ENCODE data around the gene OR1N1.
"Not testable (repeated sequence)": the region's sequence is repeated elsewhere in the genome, so short reads cannot be mapped to it uniquely, and the experiment has no call there.

Gene OR1N1

GRCh38 chr9:122527193-122527592 lies at the start of gene OR1N1:
Gene OR1N1, minus strand, starts transcription at chr9:122527293. Its CDS starts 0 bp downstream, at chr9:122527293.
- Histone ChIP-seq H3K4me3 (ENCODE audit: low read length in 2 of 2) (no peak within 1 kb of the TSS), H3K27ac (ENCODE audit: low read depth in 2 of 2, low read length in 2 of 2) (no peak within 1 kb of the TSS), H3K27me3 (ENCODE audit: control insufficient read depth in 2 of 2, insufficient read depth in 2 of 2, low read length in 2 of 2) (peaks cover 3 to 5% of the 10 kb centered on the region in 2 donors), H3K36me3 (ENCODE audit: control insufficient read depth in 2 of 2, insufficient read depth in 2 of 2, low read length in 2 of 2) (no peaks in the 10 kb centered on the region), H3K4me1 (ENCODE audit: control insufficient read depth in 2 of 2, insufficient read depth in 2 of 2, low read length in 2 of 2) (no peaks in the 10 kb centered on the region), H3K9me3 (ENCODE audit: control insufficient read depth in 2 of 2, low read length in 2 of 2) (no peaks in the 10 kb centered on the region), H3K9ac (ENCODE audit: low read depth in 1 of 2, low read length in 2 of 2) (no peak within 1 kb of the TSS)

DNA sequence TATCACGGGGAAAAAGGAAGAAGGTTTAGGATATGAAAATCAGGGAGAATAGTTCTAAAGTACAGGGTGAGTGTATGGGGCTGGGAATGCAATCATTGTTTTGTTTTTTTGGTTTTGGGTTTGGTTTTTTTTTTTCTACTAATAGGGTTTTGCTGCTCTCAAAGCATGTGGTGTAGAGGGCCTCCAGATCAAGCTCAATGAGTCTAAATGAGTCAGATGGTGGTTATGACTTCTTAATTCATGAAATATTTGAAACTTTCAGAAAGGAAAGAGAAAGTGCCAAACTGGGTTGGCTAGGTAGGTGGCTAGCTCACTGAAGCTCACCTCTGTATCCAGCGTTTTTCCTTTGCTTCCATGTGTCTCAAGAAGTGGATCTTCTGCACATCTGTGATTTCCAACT lies 45.4 kb upstream of the OR1N1 start:
- H3K4me1 ChIP-seq (ENCODE audit: control insufficient read depth in 2 of 2, insufficient read depth in 2 of 2, low read length in 2 of 2): no peaks in the 10 kb centered on the region
- H3K4me3 ChIP-seq (ENCODE audit: low read length in 2 of 2): no peak overlapping the region
- H3K27me3 ChIP-seq (ENCODE audit: control insufficient read depth in 2 of 2, insufficient read depth in 2 of 2, low read length in 2 of 2): no peaks in the 10 kb centered on the region
- no peak overlapping the region for H3K9ac ChIP-seq (ENCODE audit: low read depth in 1 of 2, low read length in 2 of 2)
- no peaks in the 10 kb centered on the region for H3K9me3 ChIP-seq (ENCODE audit: control insufficient read depth in 2 of 2, low read length in 2 of 2)
- H3K36me3 ChIP-seq (ENCODE audit: control insufficient read depth in 2 of 2, insufficient read depth in 2 of 2, low read length in 2 of 2): no peaks in the 10 kb centered on the region
- H3K27ac ChIP-seq (ENCODE audit: low read depth in 2 of 2, low read length in 2 of 2): no peak overlapping the region

DNA sequence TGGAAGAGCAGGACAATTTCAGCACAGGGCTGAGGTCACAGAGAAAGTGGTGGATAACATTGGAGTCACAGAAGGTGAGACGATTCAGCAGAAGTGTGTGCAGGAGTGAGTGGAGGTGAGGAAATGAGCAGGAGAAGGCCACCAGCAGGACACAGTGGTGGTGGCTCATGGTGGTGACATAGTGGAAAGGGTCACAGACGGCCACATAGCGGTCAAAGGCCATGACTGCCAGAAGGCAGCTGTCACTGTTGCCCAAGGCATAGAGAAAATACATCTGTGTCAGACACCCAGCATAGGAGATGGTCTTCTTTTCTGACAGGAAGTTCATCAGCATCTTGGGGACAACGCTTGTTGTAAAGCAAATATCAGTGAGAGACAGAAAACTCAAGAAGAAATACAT lies 40.8 kb upstream of the OR1N1 start:
- no peaks in the 10 kb centered on the region for H3K27me3 ChIP-seq (ENCODE audit: control insufficient read depth in 2 of 2, insufficient read depth in 2 of 2, low read length in 2 of 2)
- H3K4me3 ChIP-seq (ENCODE audit: low read length in 2 of 2): no peak overlapping the region
- no peak overlapping the region for H3K27ac ChIP-seq (ENCODE audit: low read depth in 2 of 2, low read length in 2 of 2)
- H3K36me3 ChIP-seq (ENCODE audit: control insufficient read depth in 2 of 2, insufficient read depth in 2 of 2, low read length in 2 of 2): no peaks in the 10 kb centered on the region
- no peaks in the 10 kb centered on the region for H3K9me3 ChIP-seq (ENCODE audit: control insufficient read depth in 2 of 2, low read length in 2 of 2)
- no peaks in the 10 kb centered on the region for H3K4me1 ChIP-seq (ENCODE audit: control insufficient read depth in 2 of 2, insufficient read depth in 2 of 2, low read length in 2 of 2)
- H3K9ac ChIP-seq (ENCODE audit: low read depth in 1 of 2, low read length in 2 of 2): no peak overlapping the region

- H3K9me3 ChIP-seq (ENCODE audit: control insufficient read depth in 2 of 2, low read length in 2 of 2): no peaks in the 10 kb centered on the region
- H3K4me3 ChIP-seq (ENCODE audit: low read length in 2 of 2): no peak overlapping the region
- H3K27me3 ChIP-seq (ENCODE audit: control insufficient read depth in 2 of 2, insufficient read depth in 2 of 2, low read length in 2 of 2): no peaks in the 10 kb centered on the region
- no peak overlapping the region for H3K9ac ChIP-seq (ENCODE audit: low read depth in 1 of 2, low read length in 2 of 2)
- H3K4me1 ChIP-seq (ENCODE audit: control insufficient read depth in 2 of 2, insufficient read depth in 2 of 2, low read length in 2 of 2): no peaks in the 10 kb centered on the region
- H3K27ac ChIP-seq (ENCODE audit: low read depth in 2 of 2, low read length in 2 of 2): no peak overlapping the region
- H3K36me3 ChIP-seq (ENCODE audit: control insufficient read depth in 2 of 2, insufficient read depth in 2 of 2, low read length in 2 of 2): no peaks in the 10 kb centered on the region
Observed at GRCh38 chr9:122562134-122562760, 35.2 kb upstream of the OR1N1 start.

- Histone ChIP-seq H3K9ac (ENCODE audit: low read depth in 1 of 2, low read length in 2 of 2) (no peak overlapping the region), H3K4me3 (ENCODE audit: low read length in 2 of 2) (no peak overlapping the region), H3K27me3 (ENCODE audit: control insufficient read depth in 2 of 2, insufficient read depth in 2 of 2, low read length in 2 of 2) (no peaks in the 10 kb centered on the region), H3K9me3 (ENCODE audit: control insufficient read depth in 2 of 2, low read length in 2 of 2) (no peaks in the 10 kb centered on the region), H3K27ac (ENCODE audit: low read depth in 2 of 2, low read length in 2 of 2) (no peak overlapping the region), H3K36me3 (ENCODE audit: control insufficient read depth in 2 of 2, insufficient read depth in 2 of 2, low read length in 2 of 2) (no peaks in the 10 kb centered on the region), H3K4me1 (ENCODE audit: control insufficient read depth in 2 of 2, insufficient read depth in 2 of 2, low read length in 2 of 2) (no peaks in the 10 kb centered on the region)
Observed at GRCh38 chr9:122561446-122561845, 34.4 kb upstream of the OR1N1 start.

- Histone ChIP-seq H3K9me3 (ENCODE audit: control insufficient read depth in 2 of 2, low read length in 2 of 2) (no peaks in the 10 kb centered on the region), H3K27ac (ENCODE audit: low read depth in 2 of 2, low read length in 2 of 2) (no peak within 1 kb of the TSS), H3K27me3 (ENCODE audit: control insufficient read depth in 2 of 2, insufficient read depth in 2 of 2, low read length in 2 of 2) (peaks cover 0 to 3% of the 10 kb centered on the region in 2 donors), H3K9ac (ENCODE audit: low read depth in 1 of 2, low read length in 2 of 2) (no peak within 1 kb of the TSS), H3K36me3 (ENCODE audit: control insufficient read depth in 2 of 2, insufficient read depth in 2 of 2, low read length in 2 of 2) (no peaks in the 10 kb centered on the region), H3K4me1 (ENCODE audit: control insufficient read depth in 2 of 2, insufficient read depth in 2 of 2, low read length in 2 of 2) (no peaks in the 10 kb centered on the region), H3K4me3 (ENCODE audit: low read length in 2 of 2) (no peak within 1 kb of the TSS)
Observed at GRCh38 chr9:122552812-122553211, 25.7 kb upstream of the OR1N1 start, which contains the start of gene OR1N2. Gene OR1N2, plus strand, starts transcription at chr9:122553112. Its CDS starts 100 bp downstream, at chr9:122553212.

DNA sequence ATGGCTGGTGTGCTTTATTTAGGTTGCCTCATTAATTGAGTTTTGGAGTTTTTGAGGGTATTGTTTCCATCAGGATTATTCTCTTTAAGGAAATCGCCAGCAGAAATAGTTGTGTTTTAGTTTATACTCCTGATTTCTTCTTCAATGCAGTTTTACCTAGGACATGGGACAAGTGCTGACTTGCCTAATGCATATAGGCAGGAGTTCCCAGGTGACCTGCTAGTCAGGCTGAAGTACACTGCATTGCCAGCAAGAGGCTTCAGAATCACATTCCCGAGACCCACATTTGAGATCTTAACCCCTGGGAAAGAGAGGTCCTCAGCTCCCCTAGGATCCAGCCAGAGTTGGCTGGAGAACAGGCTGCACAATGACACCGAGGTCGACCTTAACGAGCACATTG lies 24.3 kb upstream of the OR1N1 start:
- peaks cover 0 to 3% of the 10 kb centered on the region in 2 donors for H3K27me3 ChIP-seq (ENCODE audit: control insufficient read depth in 2 of 2, insufficient read depth in 2 of 2, low read length in 2 of 2)
- no peaks in the 10 kb centered on the region for H3K9me3 ChIP-seq (ENCODE audit: control insufficient read depth in 2 of 2, low read length in 2 of 2)
- H3K4me1 ChIP-seq (ENCODE audit: control insufficient read depth in 2 of 2, insufficient read depth in 2 of 2, low read length in 2 of 2): no peaks in the 10 kb centered on the region
- H3K9ac ChIP-seq (ENCODE audit: low read depth in 1 of 2, low read length in 2 of 2): no peak overlapping the region
- no peak overlapping the region for H3K27ac ChIP-seq (ENCODE audit: low read depth in 2 of 2, low read length in 2 of 2)
- no peaks in the 10 kb centered on the region for H3K36me3 ChIP-seq (ENCODE audit: control insufficient read depth in 2 of 2, insufficient read depth in 2 of 2, low read length in 2 of 2)
- no peak overlapping the region for H3K4me3 ChIP-seq (ENCODE audit: low read length in 2 of 2)

GRCh38 chr9:122546196-122546595 lies 19.1 kb upstream of the OR1N1 start:
- no peak overlapping the region for H3K9ac ChIP-seq (ENCODE audit: low read depth in 1 of 2, low read length in 2 of 2)
- H3K9me3 ChIP-seq (ENCODE audit: control insufficient read depth in 2 of 2, low read length in 2 of 2): no peaks in the 10 kb centered on the region
- no peaks in the 10 kb centered on the region for H3K27me3 ChIP-seq (ENCODE audit: control insufficient read depth in 2 of 2, insufficient read depth in 2 of 2, low read length in 2 of 2)
- no peaks in the 10 kb centered on the region for H3K36me3 ChIP-seq (ENCODE audit: control insufficient read depth in 2 of 2, insufficient read depth in 2 of 2, low read length in 2 of 2)
- no peak overlapping the region for H3K27ac ChIP-seq (ENCODE audit: low read depth in 2 of 2, low read length in 2 of 2)
- H3K4me3 ChIP-seq (ENCODE audit: low read length in 2 of 2): no peak overlapping the region
- H3K4me1 ChIP-seq (ENCODE audit: control insufficient read depth in 2 of 2, insufficient read depth in 2 of 2, low read length in 2 of 2): no peaks in the 10 kb centered on the region

DNA sequence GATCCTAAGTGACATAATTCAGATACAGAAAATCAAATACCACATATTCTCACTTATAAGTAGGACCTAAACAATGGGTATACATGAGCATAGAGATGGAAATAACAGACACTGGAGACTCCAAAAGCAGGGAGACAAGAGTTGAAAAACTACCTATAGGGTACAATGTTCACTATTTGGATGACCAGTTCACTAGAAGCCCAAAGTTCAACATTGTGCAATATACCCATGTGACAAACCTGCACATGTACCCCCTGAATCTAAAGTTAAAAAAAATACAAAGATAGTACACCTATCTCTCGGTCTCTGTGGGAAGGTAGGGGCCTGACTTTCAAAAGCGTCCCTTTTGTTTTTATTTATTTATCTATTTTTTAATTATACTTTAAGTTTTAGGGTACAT lies 11.7 kb upstream of the OR1N1 start:
- Histone ChIP-seq H3K36me3 (ENCODE audit: control insufficient read depth in 2 of 2, insufficient read depth in 2 of 2, low read length in 2 of 2) (no peaks in the 10 kb centered on the region), H3K27ac (ENCODE audit: low read depth in 2 of 2, low read length in 2 of 2) (no peak overlapping the region), H3K4me3 (ENCODE audit: low read length in 2 of 2) (no peak overlapping the region), H3K9me3 (ENCODE audit: control insufficient read depth in 2 of 2, low read length in 2 of 2) (no peaks in the 10 kb centered on the region), H3K9ac (ENCODE audit: low read depth in 1 of 2, low read length in 2 of 2) (no peak overlapping the region), H3K4me1 (ENCODE audit: control insufficient read depth in 2 of 2, insufficient read depth in 2 of 2, low read length in 2 of 2) (no peaks in the 10 kb centered on the region), H3K27me3 (ENCODE audit: control insufficient read depth in 2 of 2, insufficient read depth in 2 of 2, low read length in 2 of 2) (no peaks in the 10 kb centered on the region)

- not testable (repeated sequence) for H3K9me3 ChIP-seq (ENCODE audit: control insufficient read depth in 2 of 2, low read length in 2 of 2); H3K4me3 ChIP-seq (ENCODE audit: low read length in 2 of 2); H3K9ac ChIP-seq (ENCODE audit: low read depth in 1 of 2, low read length in 2 of 2); H3K27me3 ChIP-seq (ENCODE audit: control insufficient read depth in 2 of 2, insufficient read depth in 2 of 2, low read length in 2 of 2); H3K4me1 ChIP-seq (ENCODE audit: control insufficient read depth in 2 of 2, insufficient read depth in 2 of 2, low read length in 2 of 2); H3K36me3 ChIP-seq (ENCODE audit: control insufficient read depth in 2 of 2, insufficient read depth in 2 of 2, low read length in 2 of 2); H3K27ac ChIP-seq (ENCODE audit: low read depth in 2 of 2, low read length in 2 of 2)
Observed at GRCh38 chr9:122537066-122537465, 10.0 kb upstream of the OR1N1 start.

DNA sequence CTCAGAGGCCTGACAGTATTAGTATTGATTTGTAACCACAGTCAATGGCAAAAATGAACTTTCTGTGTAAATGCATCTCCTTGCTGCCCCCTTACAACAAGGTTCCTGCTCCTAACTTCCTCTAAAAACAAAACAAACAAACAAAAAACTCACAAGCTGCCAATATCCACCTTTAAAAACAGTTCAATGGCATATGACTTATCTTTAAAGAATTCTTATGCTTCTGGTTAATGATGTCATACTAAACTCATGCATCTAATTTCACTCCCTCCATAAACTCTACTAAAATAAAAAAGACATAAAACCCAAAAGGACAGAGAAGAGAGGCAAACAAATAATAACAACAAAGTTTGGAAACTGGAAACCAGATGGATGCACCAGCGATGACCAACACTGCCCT lies 9.0 kb upstream of the OR1N1 start:
- no peaks in the 10 kb centered on the region for H3K36me3 ChIP-seq (ENCODE audit: control insufficient read depth in 2 of 2, insufficient read depth in 2 of 2, low read length in 2 of 2)
- no peak overlapping the region for H3K9ac ChIP-seq (ENCODE audit: low read depth in 1 of 2, low read length in 2 of 2)
- H3K27ac ChIP-seq (ENCODE audit: low read depth in 2 of 2, low read length in 2 of 2): no peak overlapping the region
- no peaks in the 10 kb centered on the region for H3K9me3 ChIP-seq (ENCODE audit: control insufficient read depth in 2 of 2, low read length in 2 of 2)
- no peaks in the 10 kb centered on the region for H3K27me3 ChIP-seq (ENCODE audit: control insufficient read depth in 2 of 2, insufficient read depth in 2 of 2, low read length in 2 of 2)
- no peaks in the 10 kb centered on the region for H3K4me1 ChIP-seq (ENCODE audit: control insufficient read depth in 2 of 2, insufficient read depth in 2 of 2, low read length in 2 of 2)
- no peak overlapping the region for H3K4me3 ChIP-seq (ENCODE audit: low read length in 2 of 2)
